PC-3 (cell line): ENCODE data around the gene EXD1.

Source experiments
- EZH2 ChIP-seq: fragments of 300-600 bp; sonication (generic); IDR thresholded peaks from one replicate; pipeline ENCODE4 v1.6.1; 2017; ENCODE audit warnings: antibody characterized with exemption, mild to moderate bottlenecking, low read length; ENCODE audit not compliant: unreplicated experiment
- EZH2phosphoT487 ChIP-seq: fragments of 300-600 bp; sonication (generic); IDR thresholded peaks from 2 replicates; pipeline ENCODE4 v1.6.1; 2018; ENCODE audit warnings: mild to moderate bottlenecking, antibody characterized with exemption, low read length, borderline replicate concordance
- TF ChIP-seq, protein P1 (sequence below): fragments of 300-600 bp; sonication (generic); conservative IDR thresholded peaks from 2 replicates; pipeline ENCODE4 v1.5.1; 2017; ENCODE audit warnings: antibody characterized with exemption, low read depth, mild to moderate bottlenecking, low read length

DNA sequence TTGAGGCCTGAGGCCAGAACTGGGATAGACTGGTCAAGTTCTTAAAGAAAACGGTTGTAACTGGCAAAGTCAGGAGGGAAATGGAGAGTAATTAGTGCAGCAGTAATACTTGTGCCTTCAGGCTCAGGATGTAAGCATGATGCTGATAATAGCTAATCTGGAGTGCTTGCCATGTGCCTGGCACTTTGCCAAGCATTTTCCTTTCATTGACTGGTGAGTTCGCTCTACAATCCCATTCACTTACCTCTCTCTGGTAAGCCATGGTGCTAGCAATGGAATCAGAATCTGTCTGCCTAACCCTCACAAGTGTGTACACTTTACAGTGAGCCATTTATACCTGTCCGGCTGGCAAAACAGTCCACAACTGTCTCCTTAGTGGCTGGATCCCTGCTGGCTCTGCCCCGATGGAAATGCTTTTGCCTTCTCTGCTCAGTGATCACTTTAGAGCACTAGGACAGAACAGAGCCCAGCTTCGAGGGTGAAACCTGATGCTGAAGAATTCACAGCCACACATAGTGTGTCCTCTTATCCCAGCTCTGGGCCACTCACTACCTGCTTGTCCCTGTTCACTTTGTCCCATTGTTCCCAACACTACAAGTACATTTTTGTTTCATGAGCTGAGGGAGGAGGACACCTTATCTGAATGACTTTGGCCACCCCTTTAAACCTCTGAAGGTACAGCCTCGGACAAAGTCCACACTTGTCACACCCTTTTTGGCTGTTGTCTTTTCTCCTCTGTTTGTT lies 10.8 kb upstream of the EXD1 start:
- TF ChIP-seq, protein P1, sequence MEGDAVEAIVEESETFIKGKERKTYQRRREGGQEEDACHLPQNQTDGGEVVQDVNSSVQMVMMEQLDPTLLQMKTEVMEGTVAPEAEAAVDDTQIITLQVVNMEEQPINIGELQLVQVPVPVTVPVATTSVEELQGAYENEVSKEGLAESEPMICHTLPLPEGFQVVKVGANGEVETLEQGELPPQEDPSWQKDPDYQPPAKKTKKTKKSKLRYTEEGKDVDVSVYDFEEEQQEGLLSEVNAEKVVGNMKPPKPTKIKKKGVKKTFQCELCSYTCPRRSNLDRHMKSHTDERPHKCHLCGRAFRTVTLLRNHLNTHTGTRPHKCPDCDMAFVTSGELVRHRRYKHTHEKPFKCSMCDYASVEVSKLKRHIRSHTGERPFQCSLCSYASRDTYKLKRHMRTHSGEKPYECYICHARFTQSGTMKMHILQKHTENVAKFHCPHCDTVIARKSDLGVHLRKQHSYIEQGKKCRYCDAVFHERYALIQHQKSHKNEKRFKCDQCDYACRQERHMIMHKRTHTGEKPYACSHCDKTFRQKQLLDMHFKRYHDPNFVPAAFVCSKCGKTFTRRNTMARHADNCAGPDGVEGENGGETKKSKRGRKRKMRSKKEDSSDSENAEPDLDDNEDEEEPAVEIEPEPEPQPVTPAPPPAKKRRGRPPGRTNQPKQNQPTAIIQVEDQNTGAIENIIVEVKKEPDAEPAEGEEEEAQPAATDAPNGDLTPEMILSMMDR = no peak
- no peak for TF ChIP-seq EZH2phosphoT487
- no peak for TF ChIP-seq EZH2
